Bone marrow (tissue), 2 donors: ENCODE measurements around the gene SH3BP5.
A peak's percentile ranks its signal among the peaks of the same experiment; 100 is the strongest.

Source experiments
- DNase-seq, 2 donors: peaks; one replicate each; lab custom pipeline; 2025; lab: John Stamatoyannopoulos, UW

SH3BP5 gene

DNA sequence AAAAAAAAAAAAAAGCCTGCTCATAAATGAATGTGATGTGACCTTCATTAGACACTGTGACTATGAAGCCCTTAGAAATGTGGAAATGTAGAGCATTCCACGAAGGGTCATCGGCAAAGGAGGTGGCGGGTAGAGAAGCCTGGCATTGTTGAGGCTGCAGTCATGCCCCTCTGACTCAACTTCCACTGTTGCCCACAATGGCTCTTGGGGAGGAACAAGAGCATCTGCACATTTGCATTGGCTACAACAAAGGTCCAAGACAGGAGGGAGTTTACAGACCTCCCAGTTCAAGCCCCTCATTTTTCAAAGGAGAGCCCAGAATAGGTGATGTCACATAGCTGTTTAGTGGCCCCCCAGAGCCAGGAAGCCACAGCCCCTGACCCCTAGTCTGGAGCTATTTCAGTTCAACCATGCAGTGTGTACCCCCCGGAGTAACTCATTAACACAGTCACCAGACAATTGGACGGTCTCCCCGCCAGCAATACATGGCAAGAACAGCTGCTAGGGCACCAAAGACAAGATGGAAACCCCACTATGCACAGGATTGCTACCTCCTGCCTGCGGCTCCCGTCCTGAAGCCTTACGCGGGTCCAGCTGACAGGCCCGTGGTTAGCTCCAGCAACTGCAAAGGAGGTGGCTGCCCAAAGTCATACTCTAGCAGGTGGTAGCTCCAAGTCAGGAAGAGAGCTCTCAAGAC is 56.2 kb downstream of the SH3BP5 start:
- DNase-seq = no peak

DNA sequence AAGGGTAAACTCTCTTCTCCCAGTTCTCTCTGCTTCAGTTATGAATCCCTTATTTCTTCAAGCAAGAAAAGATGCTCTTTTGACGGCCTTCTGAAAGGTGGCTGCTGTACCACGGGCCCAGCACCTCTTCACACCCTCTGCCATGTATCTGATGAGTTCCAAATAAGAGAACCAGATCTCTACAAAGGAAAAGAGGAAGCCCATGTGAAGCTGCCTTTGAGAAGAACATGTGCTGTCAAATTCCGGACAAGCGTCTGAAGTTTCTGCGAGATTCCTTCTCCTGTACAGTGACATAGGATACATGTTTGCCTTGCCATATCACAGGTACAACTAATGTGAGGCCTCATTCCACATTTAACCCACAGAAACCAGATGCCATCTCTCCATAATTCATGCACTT is 59.2 kb downstream of the SH3BP5 start:
- DNase-seq = peak in 1 of 2 donors; percentile 24

GRCh38 chr3:15272426-15273196 is 59.8 kb downstream of the SH3BP5 start:
- no peak for DNase-seq

GRCh38 chr3:15271785-15272381 is 60.5 kb downstream of the SH3BP5 start:
- peak; percentile 37 to 77 for DNase-seq

DNA sequence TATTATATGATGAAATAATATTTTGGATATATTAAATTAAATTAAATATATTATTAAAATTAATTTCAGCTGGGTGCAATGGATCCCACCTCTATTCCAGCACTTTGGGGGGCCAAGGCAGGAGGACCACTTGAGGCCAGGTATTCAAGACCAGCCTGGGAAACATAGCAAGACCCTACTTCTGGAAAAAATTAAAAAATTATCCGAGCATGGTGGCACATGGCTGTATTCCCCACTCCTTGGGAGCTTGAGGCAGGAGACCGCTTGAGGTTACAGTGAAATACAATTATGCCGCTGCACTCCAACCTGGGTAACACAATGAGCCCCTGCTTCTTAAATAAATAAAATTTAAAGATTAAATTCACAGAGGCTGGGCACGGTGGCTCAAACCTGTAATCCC is 61.4 kb downstream of the SH3BP5 start:
- no peak for DNase-seq

DNA sequence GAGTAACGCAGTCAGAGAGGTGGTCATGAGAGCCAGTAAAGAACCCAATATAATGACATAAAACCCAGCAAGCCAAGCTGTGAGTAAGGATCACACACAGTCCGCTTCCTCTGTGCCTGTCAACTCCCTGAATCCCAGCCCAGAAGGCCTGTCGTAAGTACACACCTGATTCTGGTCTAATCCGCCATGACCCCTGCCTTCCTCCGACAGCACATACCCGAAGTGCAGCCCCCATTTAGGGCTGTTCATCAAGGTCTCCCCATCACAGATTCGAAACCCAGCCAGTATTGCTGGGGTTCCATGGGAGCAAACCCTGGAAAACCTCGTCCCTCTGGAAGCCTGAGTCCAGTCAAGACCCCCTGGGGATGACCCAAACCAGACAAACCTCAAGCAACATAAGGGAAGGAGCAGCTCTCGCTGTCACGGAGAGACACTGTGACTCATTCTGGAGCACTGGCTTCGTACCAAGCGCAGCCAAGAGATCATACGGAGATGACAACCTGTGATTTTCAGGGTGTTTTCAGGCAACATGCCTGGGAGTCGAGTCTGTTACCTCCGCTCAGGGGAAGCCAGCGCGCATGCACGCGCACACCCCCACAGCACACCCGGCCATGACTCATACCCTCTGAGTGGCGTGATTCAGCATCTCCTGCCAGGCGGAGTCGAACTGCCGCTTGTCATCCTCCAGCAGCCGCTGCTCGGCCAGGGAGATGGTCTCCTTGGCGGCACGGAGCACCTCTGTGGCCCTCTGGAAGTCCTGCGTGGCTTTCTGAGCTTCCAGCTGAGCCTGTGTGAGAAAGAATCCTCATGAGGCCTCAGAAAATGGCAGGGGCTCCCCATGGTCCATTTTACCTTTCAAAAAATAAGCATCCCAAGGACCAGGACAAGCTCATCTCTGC is 63.0 kb downstream of the SH3BP5 start:
- peak; percentile 64 to 98 for DNase-seq

GRCh38 chr3:15268033-15268631 is 64.3 kb downstream of the SH3BP5 start:
- peak; percentile 28 to 73 for DNase-seq

- no peak for DNase-seq
Observed at GRCh38 chr3:15267502-15267901, 64.9 kb downstream of the SH3BP5 start.

DNA sequence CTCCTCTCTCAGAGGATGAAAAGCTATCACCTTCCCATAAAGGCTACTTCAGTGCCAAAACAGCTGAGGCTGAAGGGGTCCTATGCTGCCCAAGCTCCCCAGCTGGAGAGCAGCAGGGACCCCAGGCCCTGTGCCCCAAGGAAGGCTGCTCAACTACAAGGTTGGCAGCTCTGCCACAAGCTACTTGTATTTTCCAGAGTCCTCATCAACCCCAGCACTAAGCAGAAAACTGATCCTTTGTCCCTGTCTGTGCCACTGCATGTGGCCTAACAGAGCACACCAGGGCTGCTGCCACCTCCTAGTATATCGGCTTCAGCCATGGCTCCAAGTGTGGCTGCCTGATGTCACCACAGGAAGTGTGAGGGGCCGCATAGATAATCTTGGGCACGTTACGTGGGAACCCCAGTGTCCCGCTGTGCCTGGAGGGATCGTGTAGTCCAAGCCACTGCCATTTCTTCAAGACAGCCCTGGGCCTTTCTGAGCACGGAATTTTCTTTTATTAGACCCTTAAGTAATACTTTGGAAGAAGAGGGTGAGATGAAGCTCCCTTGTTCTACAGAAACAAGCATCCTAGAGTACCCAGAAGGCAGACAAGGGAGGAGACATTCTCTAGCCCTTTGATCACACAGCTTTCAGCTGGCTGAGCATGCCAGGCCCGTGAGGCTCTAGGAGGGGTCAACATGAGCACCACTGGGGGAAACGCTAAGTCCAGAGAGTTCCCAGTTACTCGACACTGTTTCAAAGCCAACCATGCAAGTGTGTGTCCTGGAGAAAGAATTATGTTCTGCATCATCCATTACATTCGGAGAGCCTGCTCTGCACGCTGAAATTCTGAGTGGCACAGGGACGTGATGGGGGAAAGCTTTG is 65.6 kb downstream of the SH3BP5 start:
- no peak for DNase-seq

- DNase-seq = no peak
Observed at GRCh38 chr3:15265655-15266509, 66.5 kb downstream of the SH3BP5 start.

GRCh38 chr3:15264486-15264885 is 67.9 kb downstream of the SH3BP5 start:
- no peak for DNase-seq

DNA sequence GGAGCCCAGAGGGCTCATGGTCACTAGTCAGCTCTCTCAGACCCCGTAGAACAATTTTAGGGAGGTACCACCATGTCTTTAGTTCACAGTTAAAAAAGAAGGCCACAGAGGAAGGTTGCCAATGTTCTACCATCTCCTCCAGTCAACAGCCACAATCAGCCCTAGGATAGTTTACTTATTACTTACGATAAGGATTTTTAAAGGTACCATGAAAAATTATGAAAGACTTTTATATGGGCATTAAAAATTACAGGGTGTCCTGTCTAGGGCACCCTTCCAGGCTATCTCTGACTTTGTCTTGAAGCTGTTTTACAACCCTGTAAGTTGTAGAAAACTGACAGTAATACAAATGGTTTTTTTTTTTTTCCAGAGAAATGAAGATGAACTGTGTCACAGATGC is 68.5 kb downstream of the SH3BP5 start:
- DNase-seq = no peak

DNA sequence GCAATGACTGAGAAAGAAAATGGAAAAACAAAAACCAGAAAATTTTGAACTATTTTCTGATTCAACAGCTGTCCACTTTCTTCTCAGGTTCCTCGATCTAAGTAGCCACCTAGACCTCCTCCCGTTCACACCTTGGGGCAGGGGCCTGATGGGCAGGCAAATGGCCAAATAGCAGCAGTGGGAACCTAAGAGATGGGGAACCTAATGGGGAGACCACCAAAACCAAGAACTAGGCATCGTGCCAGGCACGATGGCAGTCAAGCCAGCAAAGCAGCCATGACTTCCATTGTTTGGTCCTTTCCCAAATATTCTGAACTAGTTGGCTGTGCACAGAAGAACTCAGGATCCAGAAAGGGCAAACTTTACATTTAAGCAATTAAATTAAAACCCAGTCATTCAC is 69.3 kb downstream of the SH3BP5 start:
- DNase-seq = no peak

DNA sequence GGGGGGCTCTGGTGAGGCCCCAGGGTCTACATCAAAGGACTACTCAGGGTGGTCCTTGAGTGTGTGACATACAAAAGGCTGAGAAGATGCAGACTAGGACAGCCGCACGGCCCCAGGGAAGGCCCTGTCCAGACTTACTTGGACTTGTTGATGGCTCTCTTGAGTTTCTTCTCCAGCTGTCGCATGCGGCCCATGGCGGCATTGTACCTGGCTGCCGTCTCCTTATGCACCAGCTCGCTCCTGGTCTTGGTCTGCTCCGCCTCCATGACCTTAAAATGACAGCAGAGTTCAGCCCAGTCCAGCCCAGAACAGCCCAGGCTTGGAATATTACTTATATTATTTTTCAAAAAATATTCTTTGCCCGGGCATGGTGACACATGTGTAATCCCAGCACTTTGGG is 70.4 kb downstream of the SH3BP5 start:
- no peak for DNase-seq

DNA sequence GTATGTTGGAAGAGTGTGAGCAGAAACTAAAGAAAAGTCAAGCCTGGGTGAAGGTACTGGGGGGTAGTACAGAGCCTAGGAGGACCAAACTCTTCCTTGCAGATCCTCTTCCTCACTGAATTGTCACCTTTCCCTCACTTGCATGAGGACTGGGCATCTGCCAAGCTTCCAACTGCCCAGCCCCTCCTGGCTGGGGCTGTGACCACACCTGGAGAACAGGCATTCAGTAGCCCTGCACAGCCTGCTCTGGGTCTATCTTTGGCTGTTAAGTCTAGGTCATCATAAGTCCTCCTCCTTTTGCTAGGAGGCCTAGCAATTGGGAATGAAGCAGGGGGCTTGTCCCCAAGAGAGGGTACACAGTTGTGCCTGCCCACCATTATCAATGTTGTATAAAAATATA is 71.1 kb downstream of the SH3BP5 start:
- DNase-seq = no peak

DNA sequence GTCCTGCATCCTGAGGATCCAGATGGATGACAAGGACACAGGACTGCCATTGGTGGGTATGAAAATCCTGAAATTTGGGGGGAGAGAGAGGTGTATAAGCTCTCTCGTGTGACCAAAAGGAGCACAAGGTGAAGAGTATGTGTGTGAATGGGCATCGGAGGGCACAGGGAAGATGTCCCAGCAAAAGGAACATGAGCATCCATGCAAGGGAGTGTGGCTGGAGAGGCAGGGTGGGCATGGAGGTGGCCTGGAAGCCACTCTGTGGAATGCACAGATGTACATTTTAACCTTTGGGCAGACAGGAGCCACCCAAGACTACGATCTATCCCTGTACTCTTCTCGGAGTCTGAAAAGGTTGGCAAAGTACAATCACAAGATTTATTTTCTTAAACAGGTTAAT is 71.9 kb downstream of the SH3BP5 start:
- no peak for DNase-seq

DNA sequence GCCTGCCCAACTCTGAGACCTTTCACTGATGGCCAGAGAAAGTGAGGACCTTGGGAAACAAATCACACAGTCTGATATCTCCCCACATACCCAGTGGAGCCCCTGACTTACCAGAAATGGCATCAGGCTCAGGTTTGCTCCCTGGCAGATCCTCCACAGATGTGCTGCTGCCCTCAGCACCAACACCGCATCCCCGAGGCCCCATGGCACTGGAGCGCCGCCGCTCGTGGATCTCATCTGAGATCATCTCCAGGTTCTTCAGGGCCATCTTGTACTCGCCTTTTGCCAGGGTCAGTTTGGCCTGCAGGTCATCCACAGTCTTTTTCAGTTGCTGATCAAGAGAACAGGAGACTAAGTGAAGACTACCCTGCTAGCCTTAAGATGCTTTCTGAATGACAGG is 73.7 kb downstream of the SH3BP5 start:
- DNase-seq = no peak

DNA sequence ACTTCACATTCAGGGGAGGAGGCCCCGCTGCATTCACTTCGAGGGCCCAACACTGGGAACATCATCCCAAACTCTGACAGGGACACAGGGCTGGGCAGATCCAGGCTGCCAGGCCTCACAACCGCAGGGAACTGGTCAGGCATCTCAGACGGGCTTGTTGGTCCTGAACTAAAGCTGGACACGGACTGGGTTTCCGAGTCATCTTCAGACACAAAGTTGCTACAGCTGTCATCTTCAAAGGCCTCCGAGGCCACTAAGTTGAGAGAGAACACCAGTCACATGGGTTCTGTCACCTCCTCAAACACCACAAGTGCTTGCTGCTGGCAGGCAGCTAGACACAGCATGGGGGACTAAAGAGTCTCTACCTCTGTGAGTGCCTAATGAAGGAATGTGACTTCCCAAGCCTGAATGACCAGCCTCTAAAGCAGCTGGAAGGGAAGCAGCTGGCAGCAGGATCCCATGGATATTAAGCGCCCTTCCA is 75.5 kb downstream of the SH3BP5 start:
- no peak for DNase-seq

GRCh38 chr3:15255215-15255614 is 77.2 kb downstream of the SH3BP5 start:
- no peak for DNase-seq
